Measurements from ENCODE around the gene BLTP2.
"Not testable (repeated sequence)": the region's sequence is repeated elsewhere in the genome, so short reads cannot be mapped to it uniquely, and the experiment has no call there.

BLTP2 gene

DNA sequence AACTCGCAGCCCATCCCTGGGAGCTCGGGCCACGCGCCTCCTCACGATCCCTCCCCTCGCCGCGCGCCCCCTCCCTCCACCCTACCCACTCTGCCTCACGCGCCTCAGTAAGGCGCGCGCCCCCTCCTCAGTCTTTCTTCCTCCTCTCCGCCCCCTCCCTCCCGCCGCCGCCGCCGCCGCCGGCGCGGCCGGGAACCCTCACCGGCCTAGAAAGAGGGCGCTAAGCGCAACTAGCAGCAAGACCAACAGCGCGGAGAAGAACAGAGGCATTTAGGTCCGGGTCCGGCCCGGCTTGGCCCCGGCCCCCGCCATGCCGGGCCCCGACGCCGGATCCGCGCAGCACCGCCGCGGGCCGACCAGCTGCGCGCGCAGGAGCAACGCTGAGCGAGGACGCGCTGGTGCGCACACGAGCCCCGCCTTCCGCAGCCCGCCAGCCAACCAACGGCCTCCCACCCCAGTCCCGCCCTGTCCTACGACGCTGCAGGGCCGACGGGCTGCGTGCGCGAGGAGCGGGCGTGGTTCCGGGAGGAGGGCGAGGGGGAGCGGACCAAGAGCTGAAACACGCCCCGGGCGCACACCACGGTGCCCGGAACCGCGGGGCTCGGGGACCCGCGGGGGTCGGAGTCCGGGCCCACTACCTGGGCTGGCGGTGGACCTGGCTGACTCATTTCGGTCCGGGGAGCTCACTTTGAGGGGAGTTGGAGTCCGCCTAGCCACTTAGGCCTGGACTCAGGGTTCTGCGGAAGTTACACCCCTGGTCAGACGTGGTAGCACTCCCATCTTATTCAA is at the start of gene BLTP2:
BLTP2 (minus strand) TSS at position 372 of the 789 bp plus-strand sequence; CDS start at position 270, 102 bp downstream.
- peak; percentile 96 for DNase-seq

GRCh38 chr17:28693869-28694268 is 48.9 kb upstream of the BLTP2 start:
- DNase-seq: no peak

- no peak for DNase-seq
These were observed 44.1 kb upstream of the BLTP2 start for GRCh38 chr17:28689011-28689410.

DNA sequence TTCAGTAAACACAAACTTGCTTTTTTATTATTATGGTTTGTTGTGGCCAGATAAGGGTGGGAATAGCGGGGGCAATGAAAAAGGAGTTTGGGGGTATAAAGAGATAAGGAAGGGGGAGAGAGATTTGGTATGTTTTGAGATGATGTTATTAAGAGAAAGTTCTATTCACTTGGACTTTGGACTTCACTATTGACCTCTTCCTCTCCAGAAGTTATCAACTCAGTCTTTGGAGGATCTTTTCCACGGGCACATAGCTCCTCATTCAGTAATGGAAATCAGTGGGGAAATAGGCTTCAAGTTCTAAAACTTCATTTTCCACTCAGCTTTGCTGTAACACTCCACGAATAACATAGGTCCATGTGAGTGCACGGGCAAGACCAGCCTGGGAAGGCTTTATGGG is 43.5 kb upstream of the BLTP2 start:
- DNase-seq: no peak

- no peak for DNase-seq
These were observed 41.3 kb upstream of the BLTP2 start for GRCh38 chr17:28686296-28686695.

DNA sequence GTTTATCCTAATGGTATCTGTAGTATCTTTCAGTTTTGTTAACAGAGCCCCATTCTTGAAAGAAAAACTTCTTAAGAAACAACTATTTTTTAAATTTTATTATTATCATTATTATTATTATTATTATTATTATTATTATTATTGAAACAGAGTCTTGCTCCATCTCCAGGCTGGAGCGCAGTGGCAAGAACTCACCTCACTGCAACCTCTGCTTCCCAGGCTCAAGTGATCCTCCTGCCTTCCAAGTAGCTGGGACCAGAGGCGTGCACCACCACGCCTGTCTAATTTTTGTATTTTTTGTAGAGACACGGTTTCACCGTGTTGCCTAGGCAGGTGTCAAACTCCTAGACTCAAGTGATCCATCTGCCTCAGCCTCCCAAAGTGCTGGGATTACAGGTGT is 40.4 kb upstream of the BLTP2 start:
- no peak for DNase-seq

DNA sequence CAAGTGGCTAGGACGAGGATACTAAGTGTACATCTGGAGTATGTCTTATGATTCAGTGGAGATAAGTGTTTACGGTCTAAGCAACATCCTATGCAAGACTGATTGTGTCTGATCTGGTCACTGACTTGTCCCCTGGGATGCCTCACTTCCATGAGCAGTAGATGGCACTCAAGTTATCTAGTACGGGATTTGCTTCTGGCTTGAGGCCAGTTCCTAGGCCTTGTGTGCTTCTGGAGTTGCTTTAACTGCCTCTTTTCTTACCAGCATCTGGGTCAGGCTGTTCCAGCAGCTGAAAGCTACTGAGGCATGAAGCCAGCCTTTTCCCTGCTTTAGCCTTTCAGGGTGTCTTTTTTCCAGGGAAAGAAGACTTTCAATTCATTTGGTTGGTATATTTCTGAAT is 40.0 kb upstream of the BLTP2 start:
- DNase-seq: peak; percentile 80

GRCh38 chr17:28682655-28683054 is 37.7 kb upstream of the BLTP2 start:
- no peak for DNase-seq

DNA sequence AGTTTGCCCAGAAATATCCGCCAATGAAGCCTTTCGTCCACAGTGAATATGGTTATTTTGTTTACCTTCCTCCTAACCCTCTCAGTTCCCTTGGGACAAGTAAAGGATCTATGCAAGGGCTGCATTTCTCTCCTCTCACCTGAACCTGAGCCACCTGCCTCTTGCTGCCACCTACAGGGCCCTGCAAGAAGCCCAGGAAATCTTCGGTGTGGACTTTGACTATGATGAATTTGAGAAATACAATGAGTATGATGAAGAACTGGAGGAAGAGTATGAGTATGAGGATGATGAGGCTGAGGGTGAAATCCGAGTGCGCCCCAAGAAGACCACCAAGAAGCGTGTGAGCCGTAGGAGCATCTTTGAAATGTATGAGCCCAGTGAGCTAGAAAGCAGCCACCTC is 31.0 kb upstream of the BLTP2 start:
- peak; percentile 54 for DNase-seq

GRCh38 chr17:28675490-28675889 is 30.5 kb upstream of the BLTP2 start:
- DNase-seq: no peak

DNA sequence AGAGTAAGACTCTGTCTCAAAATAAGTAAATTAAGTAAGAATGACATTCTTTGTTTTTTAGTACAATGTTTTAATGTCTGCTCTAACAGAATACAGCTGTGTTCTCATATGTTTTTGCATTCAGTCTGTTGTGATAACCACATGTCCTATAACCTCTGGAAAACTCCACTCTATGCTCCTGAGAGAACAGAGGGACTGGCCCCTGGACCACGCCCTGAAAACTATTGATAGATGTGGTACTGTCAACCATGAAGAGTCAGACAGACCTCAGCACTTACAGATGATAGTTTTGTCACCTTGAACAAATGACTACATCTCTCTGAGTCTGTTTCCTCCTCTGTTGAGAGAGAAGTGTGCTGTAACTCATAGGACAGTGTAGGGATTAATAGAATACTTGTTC is 25.0 kb upstream of the BLTP2 start:
- no peak for DNase-seq

GRCh38 chr17:28667870-28668269 is 22.9 kb upstream of the BLTP2 start:
- DNase-seq: no peak

DNA sequence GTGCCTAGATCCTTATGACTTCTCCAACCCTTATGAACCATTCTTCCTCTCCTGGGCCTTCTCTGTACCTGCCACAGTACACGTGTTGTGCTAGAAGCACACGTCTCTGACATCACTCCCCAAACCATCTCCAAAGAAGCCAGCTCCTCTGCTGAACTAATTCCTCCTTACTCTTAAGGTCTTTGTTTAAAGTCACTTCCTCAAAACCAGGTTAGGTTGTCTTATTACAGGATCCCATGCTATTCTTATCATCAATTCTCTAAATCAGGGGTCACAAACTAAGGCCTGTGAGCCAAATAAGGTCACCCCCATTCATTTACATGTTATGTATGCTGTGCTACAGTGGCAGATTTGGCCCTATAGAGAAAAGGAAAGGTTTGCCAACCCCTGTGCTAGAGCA is 21.0 kb upstream of the BLTP2 start:
- DNase-seq: no peak

GRCh38 chr17:28663723-28664122 is 18.8 kb upstream of the BLTP2 start:
- DNase-seq: no peak

DNA sequence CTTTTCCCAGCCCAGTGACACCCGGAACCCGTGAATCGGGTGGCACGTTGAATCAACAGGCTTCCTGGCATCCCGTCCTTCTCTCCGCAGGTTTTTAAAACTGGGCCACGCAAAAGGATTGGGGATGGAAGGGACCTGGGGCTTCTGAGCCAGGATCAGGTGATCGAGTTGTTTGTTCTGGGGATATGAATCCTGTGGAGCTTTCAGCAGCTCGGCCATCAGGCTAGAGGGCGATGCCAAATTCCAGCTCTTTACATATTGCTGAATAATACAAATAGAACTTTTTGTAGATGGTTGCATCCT is 17.5 kb upstream of the BLTP2 start:
- DNase-seq: no peak

DNA sequence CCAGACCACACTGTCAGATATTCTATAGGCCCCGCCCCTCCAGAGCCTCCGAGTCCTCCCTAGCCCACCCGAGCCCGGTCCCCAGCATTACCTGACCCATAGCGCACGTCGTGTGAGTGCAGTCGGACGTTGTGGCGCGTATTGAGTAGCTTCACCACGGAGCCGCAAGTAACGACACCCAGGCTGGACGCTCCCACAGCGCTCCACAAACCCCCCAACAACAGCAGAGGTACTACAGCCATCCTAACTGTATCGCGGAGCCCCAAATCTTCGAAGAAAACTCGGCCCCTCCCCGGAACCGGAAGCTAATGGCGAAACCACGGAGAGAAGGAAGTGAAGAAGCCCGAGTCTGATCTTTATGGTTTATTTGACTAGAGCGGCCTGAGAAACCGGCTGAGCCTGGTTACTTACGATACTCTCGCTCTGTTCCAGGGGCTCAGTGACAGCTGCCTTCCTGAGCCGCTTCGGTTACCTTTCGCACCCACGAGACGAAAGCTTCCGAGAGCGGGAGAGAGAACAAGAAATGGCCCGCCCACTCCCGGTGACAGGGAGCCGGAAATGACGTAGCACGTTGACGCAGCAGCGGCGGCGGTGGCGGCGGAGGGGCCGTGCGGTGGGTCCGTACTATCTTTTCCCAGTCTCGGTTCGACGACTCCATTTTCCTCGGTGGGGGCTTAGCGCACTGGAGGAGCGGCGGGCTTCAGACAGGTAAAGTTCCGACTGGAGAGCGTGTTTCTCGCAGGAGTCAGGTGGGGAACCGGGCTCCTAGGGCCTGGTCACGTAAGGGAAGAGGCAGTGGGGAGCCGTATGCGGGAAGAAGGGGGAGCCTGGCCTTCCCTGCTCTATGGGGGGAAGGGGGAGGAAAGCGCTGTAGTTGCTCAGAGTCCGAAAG is 16.9 kb upstream of the BLTP2 start, which contains the start of the genes SDF2 and SUPT6H:
SDF2 (minus strand) TSS at position 272 of the 892 bp plus-strand sequence; CDS start at position 242, 30 bp downstream.
SUPT6H (plus strand) TSS at position 571 of the 892 bp plus-strand sequence. CDS start 11,197 bp downstream, outside the sequence.
- DNase-seq: peak; percentile 89

- DNase-seq: not testable (repeated sequence)
These were observed 14.5 kb upstream of the BLTP2 start for GRCh38 chr17:28659497-28659881.

DNA sequence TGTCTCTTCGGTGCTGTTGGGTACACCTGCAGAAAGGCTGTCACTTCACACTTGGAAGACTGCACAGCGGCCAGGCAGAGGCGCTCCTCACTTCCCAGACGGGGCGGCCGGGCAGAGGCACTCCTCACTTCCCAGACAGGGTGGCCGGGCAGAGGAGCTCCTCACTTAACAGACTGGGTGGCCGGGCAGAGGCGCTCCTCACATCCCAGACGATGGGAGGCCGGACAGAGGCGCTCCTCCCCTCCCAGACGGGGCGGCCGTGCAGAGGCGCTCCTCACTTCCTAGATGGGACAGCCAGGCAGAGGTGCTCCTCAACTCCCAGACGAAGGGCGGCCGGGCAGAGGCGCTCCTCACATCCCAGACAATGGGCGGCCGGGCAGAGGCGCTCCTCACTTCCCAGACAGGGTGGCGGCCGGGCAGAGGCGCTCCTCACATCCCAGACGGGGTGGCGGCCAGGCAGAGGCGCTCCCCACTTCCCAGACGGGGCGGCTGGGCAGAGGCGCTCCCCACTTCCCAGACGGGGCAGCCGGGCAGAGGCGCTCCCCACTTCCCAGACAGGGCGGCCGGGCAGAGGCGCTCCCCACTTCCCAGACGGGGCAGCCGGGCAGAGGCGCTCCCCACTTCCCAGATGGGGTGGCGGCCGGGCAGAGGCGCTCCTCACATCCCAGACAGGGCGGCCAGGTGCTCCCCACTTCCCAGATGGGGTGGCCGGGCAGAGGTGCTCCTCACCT is 14.0 kb upstream of the BLTP2 start:
- DNase-seq: not testable (repeated sequence)

DNA sequence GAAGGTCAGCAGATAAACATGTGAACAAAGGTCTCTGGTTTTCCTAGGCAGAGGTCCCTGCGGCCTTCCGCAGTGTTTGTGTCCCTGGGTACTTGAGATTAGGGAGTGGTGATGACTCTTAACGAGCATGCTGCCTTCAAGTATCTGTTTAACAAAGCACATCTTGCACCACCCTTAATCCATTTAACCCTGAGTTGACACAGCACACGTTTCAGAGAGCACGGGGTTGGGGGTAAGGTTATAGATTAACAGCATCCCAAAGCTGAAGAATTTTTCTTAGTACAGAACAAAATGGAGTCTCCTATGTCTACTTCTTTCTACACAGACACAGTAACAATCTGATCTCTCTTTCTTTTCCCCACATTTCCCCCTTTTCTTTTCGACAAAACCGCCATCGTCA is 13.4 kb upstream of the BLTP2 start:
- DNase-seq: not testable (repeated sequence)

GRCh38 chr17:28657756-28658155 is 12.8 kb upstream of the BLTP2 start:
- DNase-seq: no peak

- no peak for DNase-seq
These were observed 10.2 kb upstream of the BLTP2 start for GRCh38 chr17:28655160-28655559.

DNA sequence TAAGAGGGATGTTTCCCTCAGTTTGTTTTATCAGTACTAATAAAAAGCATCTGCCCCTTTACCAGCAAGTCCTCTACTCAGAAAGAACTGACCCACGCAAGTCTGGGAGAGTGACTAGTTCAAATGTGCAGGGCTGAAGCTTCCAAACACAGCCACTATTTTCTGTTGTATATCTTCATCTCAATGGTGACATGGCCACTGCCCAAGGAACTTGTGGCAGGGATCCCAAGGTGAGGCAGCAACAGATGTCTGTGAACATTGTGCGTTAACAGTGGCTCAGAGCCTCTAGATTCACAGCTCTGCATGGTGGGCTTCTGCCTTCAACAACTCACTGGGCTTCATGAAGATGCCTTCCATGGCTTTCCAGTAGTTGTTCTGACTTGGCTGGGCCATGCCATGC is 3.7 kb upstream of the BLTP2 start:
- no peak for DNase-seq

DNA sequence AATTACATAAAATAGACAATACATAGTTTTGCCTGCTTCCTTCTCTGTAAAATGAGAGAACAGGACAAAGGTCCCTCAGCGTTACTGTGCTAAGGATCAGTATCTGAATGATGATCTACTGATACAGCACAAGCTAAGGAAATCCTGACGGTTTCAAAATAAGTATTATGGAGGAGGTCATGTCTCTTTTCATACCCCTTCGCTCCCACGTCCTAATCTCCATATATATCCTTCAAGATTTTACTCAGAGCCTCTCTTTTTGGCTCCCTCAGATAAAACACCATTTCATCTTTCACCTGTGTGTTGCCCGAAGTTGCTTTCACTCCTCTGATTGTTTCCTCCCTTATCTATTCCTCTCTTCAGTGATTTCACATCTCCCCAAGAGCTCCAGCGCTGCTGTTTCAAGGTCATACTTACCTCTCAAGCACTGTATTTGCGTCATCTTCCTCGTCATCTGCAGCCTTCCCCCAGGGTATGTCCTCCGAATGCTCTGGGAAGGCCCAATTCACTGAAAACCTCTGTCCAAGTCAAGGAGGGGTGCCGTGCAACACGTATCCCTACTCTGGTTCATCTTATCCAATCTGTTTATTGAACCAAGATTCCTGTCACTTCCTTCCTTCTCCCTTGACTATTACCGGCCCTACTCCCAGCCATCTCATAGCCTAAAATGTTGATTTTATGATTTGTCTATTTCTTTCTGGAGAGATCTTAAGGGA is 1.2 kb upstream of the BLTP2 start:
- DNase-seq: peak; percentile 69

Measured in DMS53 (cell line).